IMR-90 (cell line): ENCODE measurements around the gene SORBS1. TPM values are rescaled to one million over a fixed set of nuclear protein-coding genes. Genes with fewer than 3 reads are reported as not detected.

ENCODE experiments used
- ATAC-seq: fragments of 200-7000 bp; cut with Tn5 transposase; 2 replicates; pipeline ENCODE4 v1.9.1; 2020; ENCODE audit warnings: low read depth, mild to moderate bottlenecking, moderate library complexity
- BruUV-seq: library from RNA; stranded (reverse); fragments of 400-500 nt; replicated peaks from 2 replicates; lab custom pipeline; 2021; lab: Mats Ljungman, UMichigan
- CTCF ChIA-PET: fragments of 300-600 bp; formaldehyde crosslinking; extraction: SDS; loops from one replicate; lab custom pipeline; 2021; ENCODE audit warnings: antibody characterized with exemption; lab: Yijun Ruan, JAX
- POLR2A ChIA-PET: fragments of 300-600 bp; sonication (Branson Sonifier 250); formaldehyde crosslinking; loops from one replicate; lab custom pipeline; 2022; ENCODE audit warnings: antibody characterized with exemption; ENCODE audit not compliant: unreplicated experiment; lab: Charles Lee
- DNase-seq: peaks from one replicate; pipeline ENCODE4 v3.0.0; 2013
- H2AFZ ChIP-seq: replicated peaks from 2 replicates; pipeline ENCODE3; 2013; ENCODE audit warnings: low read length, mild to moderate bottlenecking; ENCODE audit not compliant: poor library complexity
- H2AK5ac ChIP-seq: 2 replicates; pipeline ENCODE4 v1.6.1; 2013; ENCODE audit warnings: low read depth, low read length, inconsistent platforms
- H2AK9ac ChIP-seq: replicated peaks from 2 replicates; pipeline ENCODE3; 2013; ENCODE audit warnings: mild to moderate bottlenecking, low read depth, low read length, moderate library complexity; ENCODE audit not compliant: poor library complexity
- H2BK120ac ChIP-seq: 2 replicates; pipeline ENCODE4 v1.6.1; 2013; ENCODE audit warnings: low read depth, low read length, inconsistent platforms
- H2BK15ac ChIP-seq: 3 replicates; pipeline ENCODE4 v1.6.1; 2013; ENCODE audit warnings: low read depth, low read length, inconsistent platforms
- H2BK20ac ChIP-seq: 2 replicates; pipeline ENCODE4 v1.6.1; 2013; ENCODE audit warnings: low read depth, mild to moderate bottlenecking, inconsistent platforms, low read length, moderate library complexity
- H2BK5ac ChIP-seq: 2 replicates; pipeline ENCODE4 v1.6.1; 2013; ENCODE audit warnings: mild to moderate bottlenecking, low read depth, low read length, inconsistent platforms; ENCODE audit not compliant: poor library complexity, severe bottlenecking
- H3K14ac ChIP-seq: replicated peaks from 2 replicates; pipeline ENCODE4 v1.6.1; 2013; ENCODE audit warnings: low read depth, low read length, inconsistent platforms
- H3K18ac ChIP-seq: 2 replicates; pipeline ENCODE4 v1.6.1; 2013; ENCODE audit warnings: low read depth, low read length, control low read depth
- H3K23ac ChIP-seq: 2 replicates; pipeline ENCODE4 v1.6.1; 2013; ENCODE audit warnings: low read depth, low read length, inconsistent platforms
- H3K27ac ChIP-seq: 2 replicates; pipeline ENCODE4 v1.5.1; 2013; ENCODE audit warnings: mild to moderate bottlenecking, control low read depth, low read length; ENCODE audit not compliant: insufficient read depth
- H3K27me3 ChIP-seq: 2 replicates; pipeline ENCODE4 v1.6.1; 2013; ENCODE audit warnings: low read length; ENCODE audit not compliant: control insufficient read depth, insufficient read depth
- H3K36me3 ChIP-seq: 2 replicates; pipeline ENCODE4 v1.6.1; 2013; ENCODE audit warnings: low read length, mixed read lengths; ENCODE audit not compliant: control insufficient read depth, insufficient read depth
- H3K4ac ChIP-seq: 2 replicates; pipeline ENCODE4 v1.6.1; 2013; ENCODE audit warnings: low read depth, low read length, inconsistent platforms
- H3K4me1 ChIP-seq: 2 replicates; pipeline ENCODE4 v1.6.1; 2013; ENCODE audit warnings: low read length, mixed read lengths; ENCODE audit not compliant: control insufficient read depth, insufficient read depth
- H3K4me2 ChIP-seq: 2 replicates; pipeline ENCODE4 v1.6.1; 2013; ENCODE audit warnings: low read depth, mild to moderate bottlenecking, control low read depth, low read length, moderate library complexity
- H3K4me3 ChIP-seq: 2 replicates; pipeline ENCODE4 v1.5.1; 2013; ENCODE audit warnings: low read depth, mild to moderate bottlenecking, control low read depth, low read length, moderate library complexity; ENCODE audit not compliant: insufficient read depth
- H3K56ac ChIP-seq: 2 replicates; pipeline ENCODE4 v1.6.1; 2013; ENCODE audit warnings: low read length, inconsistent platforms; ENCODE audit not compliant: insufficient read depth; ENCODE audit errors: extremely low read depth
- H3K79me1 ChIP-seq, 2 experiments: 2 replicates each; pipeline ENCODE4 v1.6.1; 2013; ENCODE audit warnings: low read length in 2 of 2, inconsistent platforms in 1 of 2, low read depth in 1 of 2
- H3K9ac ChIP-seq: 2 replicates; pipeline ENCODE4 v1.6.1; 2013; ENCODE audit warnings: low read depth, low read length, control low read depth
- H3K9me1 ChIP-seq: 2 replicates; pipeline ENCODE4 v1.6.1; 2013; ENCODE audit warnings: low read length, inconsistent platforms; ENCODE audit not compliant: insufficient read depth
- H3K9me3 ChIP-seq: 2 replicates; pipeline ENCODE4 v1.6.1; 2013; ENCODE audit warnings: low read length; ENCODE audit not compliant: control insufficient read depth, insufficient read depth
- H4K20me1 ChIP-seq: 2 replicates; pipeline ENCODE4 v1.6.1; 2013; ENCODE audit warnings: low read length, inconsistent platforms; ENCODE audit not compliant: insufficient read depth
- H4K5ac ChIP-seq: 2 replicates; pipeline ENCODE4 v1.6.1; 2013; ENCODE audit warnings: mild to moderate bottlenecking, low read depth, low read length, control low read depth
- H4K8ac ChIP-seq, 2 experiments: 2 replicates each; pipeline ENCODE4 v1.6.1; 2013; ENCODE audit warnings: low read depth in 2 of 2, low read length in 2 of 2, control low read depth in 1 of 2, inconsistent platforms in 1 of 2
- H4K91ac ChIP-seq: 2 replicates; pipeline ENCODE4 v1.6.1; 2013; ENCODE audit warnings: low read depth, low read length, inconsistent platforms; ENCODE audit not compliant: insufficient read depth
- BHLHE40 ChIP-seq: fragments of 150-350 bp; IDR thresholded peaks from 2 replicates; pipeline ENCODE4 v1.6.1; 2016; ENCODE audit warnings: mild to moderate bottlenecking, low read depth, low read length
- CHD1 ChIP-seq: IDR thresholded peaks from 2 replicates; pipeline ENCODE4 v1.6.1; 2012; ENCODE audit warnings: low read depth, low read length, improper control_type of control experiment
- CTCF ChIP-seq: conservative IDR thresholded peaks from 2 replicates; pipeline ENCODE4 v1.5.1; 2012; ENCODE audit warnings: mild to moderate bottlenecking, low read depth, low read length, improper control_type of control experiment
- ELK1 ChIP-seq: fragments of 150-350 bp; IDR thresholded peaks from 2 replicates; pipeline ENCODE4 v1.6.1; 2016; ENCODE audit warnings: low read depth, mild to moderate bottlenecking, low read length, moderate library complexity, borderline replicate concordance
- FOS ChIP-seq: fragments of 150-350 bp; IDR thresholded peaks from 2 replicates; pipeline ENCODE4 v1.6.1; 2016; ENCODE audit warnings: low read depth, low read length
- MXI1 ChIP-seq: IDR thresholded peaks from 2 replicates; pipeline ENCODE4 v1.6.1; 2012; ENCODE audit warnings: low read depth, mild to moderate bottlenecking, low read length, moderate library complexity, borderline replicate concordance
- POLR2A ChIP-seq: IDR thresholded peaks from 2 replicates; pipeline ENCODE4 v1.6.1; 2012; ENCODE audit warnings: mild to moderate bottlenecking, low read depth, low read length
- RFX5 ChIP-seq: IDR thresholded peaks from 2 replicates; pipeline ENCODE4 v1.8.0; 2012; ENCODE audit warnings: low read depth, mild to moderate bottlenecking, low read length, moderate library complexity
- SMC3 ChIP-seq: fragments of 150-350 bp; IDR thresholded peaks from 2 replicates; pipeline ENCODE4 v1.6.1; 2016; ENCODE audit warnings: low read depth, mild to moderate bottlenecking, antibody characterized with exemption, low read length, moderate library complexity
- USF2 ChIP-seq: fragments of 150-350 bp; IDR thresholded peaks from 2 replicates; pipeline ENCODE4 v1.6.1; 2017; ENCODE audit warnings: mild to moderate bottlenecking, antibody characterized with exemption, low read length, low read depth
- WGBS, 2 experiments: methylation state at CpG; one replicate each; pipeline versions ENCODE4 v1.1.5 to v1.1.7; 2013; ENCODE audit warnings: missing lambda C conversion rate in 2 of 2; ENCODE audit not compliant: insufficient read length in 1 of 2; ENCODE audit errors: extremely low coverage in 2 of 2; 5-methylcytosine and 5-hydroxymethylcytosine counted together
- dilution Hi-C: fragments of 300-500 bp; cut with HindIII; formaldehyde crosslinking; loops from one replicate; pipeline ENCODE4 v1.14.3; 2018; ENCODE audit warnings: low sequenced_read_pairs; ENCODE audit not compliant: unreplicated experiment
- in situ Hi-C: fragments of 300-500 bp; cut with MboI; formaldehyde crosslinking; loops from 3 replicates; pipeline ENCODE4 v1.14.3; 2019; ENCODE audit warnings: low sequenced_read_pairs, inconsistent platforms, mixed read lengths
- intact Hi-C: fragments of 100-400 bp; cut with micrococcal nuclease; formaldehyde crosslinking; loops from 2 replicates; pipeline ENCODE4 v1.10.0; 2022
- polyA plus RNA-seq, 3 experiments: library from polyadenylated mRNA; depleted of rRNA; stranded (reverse); fragments of >200 nt; gene quantifications; 2 replicates each; pipeline ENCODE4 v1.2.3, GENCODE V29; 2012; ENCODE audit warnings: low replicate concordance in 1 of 3
- total RNA-seq: library from RNA; depleted of rRNA; stranded (reverse); fragments of >200 nt; gene quantifications from 2 replicates; pipeline ENCODE4 v1.2.3, GENCODE V29; 2012

The SORBS1 gene
- total and polyA plus RNA-seq, 2 of the 4 experiments (the other 2 are of a cell fraction) = 0.18 to 0.32 TPM

GRCh38 chr10:95305606-95306317, 255.4 kb downstream of the SORBS1 start:
- Histone ChIP-seq H3K27ac (no peak overlapping the region), H2BK120ac (no peak overlapping the region), H3K27me3 (no peaks in the 10 kb centered on the region), H2AK9ac (no peak overlapping the region), H3K36me3 (no peaks in the 10 kb centered on the region), H2BK5ac (no peak overlapping the region), H3K4me3 (no peak overlapping the region), H3K18ac (peak overlapping the region; percentile 5; the same call in 1 of the 2 replicates), H3K14ac (no peak overlapping the region), H4K91ac (no peak overlapping the region), H3K56ac (no peak overlapping the region), H3K23ac (no peak overlapping the region), H2BK15ac (no peak overlapping the region), H4K5ac (no peak overlapping the region), H3K9me3 (no peaks in the 10 kb centered on the region), H2AK5ac (no peak overlapping the region), H3K4me1 (peaks cover 15% of the 10 kb centered on the region), H3K4me2 (no peak overlapping the region), H2BK20ac (peak overlapping the region; percentile 61; the same call in 1 of the 2 replicates), H4K8ac (no peak overlapping the region), H3K9me1 (peaks cover 14% of the 10 kb centered on the region), H3K79me1 (no peaks in the 10 kb centered on the region), H3K9ac (no peak overlapping the region), H2AFZ (no peak overlapping the region), H3K4ac (peak overlapping the region; percentile 25; the same call in 1 of the 2 replicates), H4K20me1 (peaks cover 3% of the 10 kb centered on the region; the same call in 1 of the 2 replicates)
- dilution Hi-C loops (no loop called here), intact Hi-C loops (no loop called here), in situ Hi-C loops (no loop called here)
- TF ChIP-seq USF2 = no peak
- TF ChIP-seq POLR2A = no peak
- TF ChIP-seq CTCF = no peak
- TF ChIP-seq CHD1 = no peak
- TF ChIP-seq SMC3 = no peak
- TF ChIP-seq FOS = no peak
- no peak for TF ChIP-seq ELK1
- TF ChIP-seq MXI1 = no peak
- TF ChIP-seq RFX5 = no peak
- TF ChIP-seq BHLHE40 = no peak
- ATAC-seq = no peak
- 75% methylated on average over 4 of the region's 10 CpGs; no CpG with 5 or more reads in 1 of the 2 experiments for WGBS, 2 experiments
- POLR2A ChIA-PET = no interaction called here
- no TSS peak for BruUV-seq
- DNase-seq = no peak
- CTCF ChIA-PET = no interaction called here
